Mucosa of stomach (tissue), 1 donor: ENCODE data around the gene IL16.

Source experiments
- H3K27me3 ChIP-seq: one replicate; pipeline ENCODE4 v1.7.0; 2013; ENCODE audit warnings: mild to moderate bottlenecking, low read length; ENCODE audit not compliant: control insufficient read depth, insufficient read depth
- H3K36me3 ChIP-seq: one replicate; pipeline ENCODE4 v1.7.0; 2013; ENCODE audit warnings: low read length; ENCODE audit not compliant: control insufficient read depth, insufficient read depth
- H3K4me1 ChIP-seq: one replicate; pipeline ENCODE4 v1.7.0; 2013; ENCODE audit warnings: mild to moderate bottlenecking, low read length; ENCODE audit not compliant: control insufficient read depth, insufficient read depth
- H3K4me3 ChIP-seq: one replicate; pipeline ENCODE4 v1.7.0; 2013; ENCODE audit warnings: low read length
- H3K9ac ChIP-seq: one replicate; pipeline ENCODE4 v1.7.0; 2013; ENCODE audit warnings: mild to moderate bottlenecking, low read length, moderate library complexity
- H3K9me3 ChIP-seq: one replicate; pipeline ENCODE4 v1.7.0; 2013; ENCODE audit warnings: mild to moderate bottlenecking, low read length, moderate library complexity; ENCODE audit not compliant: control insufficient read depth
- donor health status: Pancreatic carcinoma.

The IL16 gene

GRCh38 chr15:81161851-81162250 is 34.8 kb upstream of the IL16 start:
- no peaks in the 10 kb centered on the region for H3K9me3 ChIP-seq
- no peaks in the 10 kb centered on the region for H3K27me3 ChIP-seq
- peaks cover 24% of the 10 kb centered on the region for H3K4me1 ChIP-seq
- H3K36me3 ChIP-seq: no peaks in the 10 kb centered on the region
- H3K9ac ChIP-seq: no peak overlapping the region
- H3K4me3 ChIP-seq: no peak overlapping the region

GRCh38 chr15:81163961-81164800 is 32.5 kb upstream of the IL16 start:
- Histone ChIP-seq H3K4me3 (no peak overlapping the region), H3K27me3 (no peaks in the 10 kb centered on the region), H3K9ac (no peak overlapping the region), H3K9me3 (no peaks in the 10 kb centered on the region), H3K36me3 (no peaks in the 10 kb centered on the region), H3K4me1 (peaks cover 32% of the 10 kb centered on the region)

GRCh38 chr15:81165535-81165934 is 31.1 kb upstream of the IL16 start:
- Histone ChIP-seq H3K4me3 (no peak overlapping the region), H3K9me3 (no peaks in the 10 kb centered on the region), H3K27me3 (no peaks in the 10 kb centered on the region), H3K4me1 (peaks cover 29% of the 10 kb centered on the region), H3K36me3 (no peaks in the 10 kb centered on the region), H3K9ac (no peak overlapping the region)

- H3K9me3 ChIP-seq: no peaks in the 10 kb centered on the region
- H3K36me3 ChIP-seq: no peaks in the 10 kb centered on the region
- H3K4me1 ChIP-seq: peaks cover 22% of the 10 kb centered on the region
Measured at GRCh38 chr15:81166636-81167305, 29.9 kb upstream of the IL16 start.

GRCh38 chr15:81168131-81168526 is 28.6 kb upstream of the IL16 start:
- H3K27me3 ChIP-seq: no peaks in the 10 kb centered on the region
- no peaks in the 10 kb centered on the region for H3K36me3 ChIP-seq
- peaks cover 22% of the 10 kb centered on the region for H3K4me1 ChIP-seq
- no peaks in the 10 kb centered on the region for H3K9me3 ChIP-seq
- no peak overlapping the region for H3K4me3 ChIP-seq
- H3K9ac ChIP-seq: no peak overlapping the region

More at GRCh38 chr15:81166636-81167305, 29.9 kb upstream of the IL16 start:
- H3K9ac ChIP-seq: no peak overlapping the region
- H3K27me3 ChIP-seq: no peaks in the 10 kb centered on the region
- no peak overlapping the region for H3K4me3 ChIP-seq

GRCh38 chr15:81168644-81169043 is 28.0 kb upstream of the IL16 start:
- Histone ChIP-seq H3K4me3 (no peak overlapping the region), H3K4me1 (peaks cover 22% of the 10 kb centered on the region), H3K36me3 (no peaks in the 10 kb centered on the region), H3K9ac (no peak overlapping the region), H3K27me3 (no peaks in the 10 kb centered on the region), H3K9me3 (no peaks in the 10 kb centered on the region)

GRCh38 chr15:81170511-81170910 is 26.2 kb upstream of the IL16 start:
- Histone ChIP-seq H3K9me3 (no peaks in the 10 kb centered on the region), H3K36me3 (no peaks in the 10 kb centered on the region), H3K9ac (no peak overlapping the region), H3K27me3 (no peaks in the 10 kb centered on the region), H3K4me3 (no peak overlapping the region), H3K4me1 (peaks cover 8% of the 10 kb centered on the region)

GRCh38 chr15:81171286-81171685 is 25.4 kb upstream of the IL16 start:
- Histone ChIP-seq H3K4me3 (no peak overlapping the region), H3K4me1 (peaks cover 8% of the 10 kb centered on the region), H3K9ac (no peak overlapping the region), H3K36me3 (no peaks in the 10 kb centered on the region), H3K9me3 (no peaks in the 10 kb centered on the region), H3K27me3 (no peaks in the 10 kb centered on the region)

GRCh38 chr15:81174125-81174791 is 22.4 kb upstream of the IL16 start:
- no peaks in the 10 kb centered on the region for H3K9me3 ChIP-seq
- no peak overlapping the region for H3K9ac ChIP-seq
- no peaks in the 10 kb centered on the region for H3K36me3 ChIP-seq
- H3K4me3 ChIP-seq: no peak overlapping the region
- no peaks in the 10 kb centered on the region for H3K4me1 ChIP-seq
- no peaks in the 10 kb centered on the region for H3K27me3 ChIP-seq

- Histone ChIP-seq H3K9ac (no peak overlapping the region), H3K4me1 (no peaks in the 10 kb centered on the region), H3K27me3 (no peaks in the 10 kb centered on the region), H3K9me3 (no peaks in the 10 kb centered on the region), H3K36me3 (no peaks in the 10 kb centered on the region), H3K4me3 (no peak overlapping the region)
Measured at GRCh38 chr15:81174792-81175327, 21.8 kb upstream of the IL16 start.

- no peak overlapping the region for H3K9ac ChIP-seq
- H3K4me3 ChIP-seq: no peak overlapping the region
- no peaks in the 10 kb centered on the region for H3K36me3 ChIP-seq
- H3K9me3 ChIP-seq: no peaks in the 10 kb centered on the region
- no peaks in the 10 kb centered on the region for H3K27me3 ChIP-seq
- no peaks in the 10 kb centered on the region for H3K4me1 ChIP-seq
Measured at GRCh38 chr15:81175496-81175895, 21.2 kb upstream of the IL16 start.
